T-helper 9 cell (primary cell): ENCODE measurements around the gene DCLRE1B.

Experiments used
- DNase-seq: peaks from one replicate; pipeline ENCODE4 v3.0.0-alpha.2; 2020

The DCLRE1B gene

DNA sequence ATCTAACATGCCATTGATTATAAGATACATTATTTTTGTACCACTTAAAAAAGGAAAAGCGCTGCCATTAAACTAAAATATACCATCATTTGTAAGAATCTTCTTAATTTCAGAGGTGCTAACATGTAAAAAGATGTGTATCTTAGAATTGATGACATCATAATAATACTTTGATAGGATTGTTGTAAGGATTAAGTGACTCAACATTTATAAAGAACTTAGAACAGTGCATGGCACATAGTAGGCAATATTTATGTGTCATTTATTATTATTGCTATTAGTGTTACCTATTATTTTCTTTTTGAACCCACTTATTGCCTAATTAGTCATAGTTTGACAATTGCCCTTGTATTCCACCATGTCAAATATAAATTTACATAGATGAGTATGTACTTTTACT is 45.8 kb downstream of the DCLRE1B start:
- DNase-seq: no peak

GRCh38 chr1:113951719-113952118 is 46.6 kb downstream of the DCLRE1B start:
- DNase-seq: no peak

GRCh38 chr1:113957984-113958383 is 52.9 kb downstream of the DCLRE1B start:
- DNase-seq: no peak

DNA sequence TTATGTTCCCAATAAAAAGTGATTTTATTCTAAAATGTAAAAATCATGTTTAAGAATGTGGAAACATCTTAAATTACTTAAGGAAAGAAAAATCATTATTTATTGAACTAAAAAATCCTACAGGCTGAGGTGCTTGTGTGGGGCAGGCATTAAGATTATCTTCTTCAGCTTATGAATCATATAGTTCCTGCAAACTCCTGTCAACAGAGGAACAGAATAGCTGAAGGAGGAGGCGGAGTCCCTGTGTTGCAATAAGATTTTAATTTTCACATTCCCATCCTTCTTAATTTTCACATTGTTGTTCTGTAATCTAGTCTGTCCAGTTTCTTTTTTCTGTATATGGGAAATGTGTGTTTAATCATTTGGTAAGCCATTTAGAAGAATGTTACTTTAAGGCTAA is 53.6 kb downstream of the DCLRE1B start:
- no peak for DNase-seq

DNA sequence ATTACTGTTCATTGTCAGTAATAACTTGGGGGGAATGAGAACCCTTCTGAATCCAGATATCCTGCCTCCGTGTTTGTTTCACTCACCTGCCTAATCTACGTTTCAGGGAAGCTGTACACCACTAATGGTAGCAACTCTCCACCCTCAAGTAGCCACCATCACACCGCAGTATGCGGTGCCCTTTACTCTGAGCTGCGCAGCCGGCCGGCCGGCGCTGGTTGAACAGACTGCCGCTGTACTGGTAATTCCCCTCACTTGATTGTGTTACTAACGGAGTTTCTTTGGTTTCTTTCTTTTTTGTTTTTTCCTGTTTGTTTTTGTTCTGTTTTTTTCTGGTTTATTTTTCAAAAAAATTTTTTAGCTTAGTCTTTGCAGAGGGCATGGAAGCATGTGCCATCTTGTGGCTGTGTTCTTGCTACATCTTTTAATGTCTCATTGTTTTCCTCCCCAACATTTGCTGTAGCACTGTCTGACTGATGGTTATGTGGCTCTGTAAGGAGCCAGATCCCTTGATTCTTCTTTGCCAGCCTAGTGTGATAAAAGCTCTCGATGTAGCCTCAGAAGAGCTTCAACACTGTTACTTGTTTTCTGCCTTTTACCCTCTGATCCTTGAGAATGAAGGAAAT is 58.3 kb downstream of the DCLRE1B start:
- DNase-seq: no peak
